ENCODE data around the gene ABI1. TPM values are rescaled to one million over a fixed set of nuclear protein-coding genes. Genes with fewer than 3 reads are reported as not detected.

Gene ABI1
- total RNA-seq, 1 experiment from 2014 or later = 36.9 TPM

DNA sequence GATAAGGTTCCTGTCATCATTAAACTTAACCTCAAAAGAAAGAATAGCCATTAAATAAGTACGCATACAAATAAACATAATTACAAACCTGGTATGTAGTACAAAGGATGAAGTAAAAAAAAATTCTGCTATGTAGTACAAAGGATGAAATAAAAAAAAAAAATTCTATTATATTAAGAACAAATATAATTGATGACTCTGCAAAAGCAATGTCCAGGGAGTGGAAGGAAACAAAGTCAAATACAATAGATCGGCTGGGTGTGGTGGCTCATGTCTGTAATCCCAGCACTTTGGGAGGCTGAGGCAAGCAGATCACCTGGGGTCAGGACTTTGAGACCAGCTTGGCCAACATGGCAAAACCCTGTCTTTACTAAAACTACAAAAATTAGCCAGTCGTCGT is 56.9 kb downstream of the ABI1 start:
- Histone ChIP-seq H3K23me2 (ENCODE audit: insufficient read length, low read depth, low read length, poor library complexity, severe bottlenecking) (no peaks in the 10 kb centered on the region), H2AK5ac (ENCODE audit: insufficient read length, low read length) (no peak overlapping the region), H3K4me2 (ENCODE audit: insufficient read depth, insufficient read length, low read length) (no peak overlapping the region), H2BK15ac (ENCODE audit: low read depth, low read length) (no peak overlapping the region), H4K20me1 (ENCODE audit: control insufficient read depth, insufficient read depth, insufficient read length) (no peaks in the 10 kb centered on the region), H3K79me1 (ENCODE audit: insufficient read depth, low read depth, low read length, poor library complexity, severe bottlenecking) (no peaks in the 10 kb centered on the region), H2BK20ac (ENCODE audit: low read depth, low read length, poor library complexity, severe bottlenecking) (no peak overlapping the region), H3K23ac (ENCODE audit: insufficient read length, low read depth, low read length) (no peak overlapping the region), H3K18ac (ENCODE audit: insufficient read length, low read depth, low read length) (no peak overlapping the region), H3K27ac (ENCODE audit: insufficient read length, low read depth, low read length) (no peak overlapping the region), H3K79me2 (ENCODE audit: insufficient read depth, low read length) (peaks cover 2% of the 10 kb centered on the region; the same call in 1 of the 2 replicates), H3K27me3 (ENCODE audit: insufficient read depth, low read length) (no peaks in the 10 kb centered on the region), H3K4ac (ENCODE audit: low read depth, low read length) (no peak overlapping the region), H2BK5ac (ENCODE audit: insufficient read length, low read length) (no peak overlapping the region), H3K56ac (ENCODE audit: insufficient read length, low read depth, low read length) (no peak overlapping the region), H3T11ph (ENCODE audit: low read length) (no peak overlapping the region), H3K4me1 (ENCODE audit: insufficient read depth, low read length) (peaks cover 5% of the 10 kb centered on the region; the same call in 1 of the 2 replicates), H4K8ac (replicated peaks; ENCODE audit: insufficient read length, low read depth, low read length) (no peak overlapping the region), H3K9me3 (ENCODE audit: control insufficient read depth, low read depth, low read length) (no peaks in the 10 kb centered on the region), H2BK12ac (ENCODE audit: insufficient read length, low read depth, low read length) (no peak overlapping the region), H4K5ac (ENCODE audit: insufficient read length, low read depth, low read length) (no peak overlapping the region), H3K9ac (ENCODE audit: extremely low read depth, insufficient read length, low read length) (no peak overlapping the region), H2AFZ (ENCODE audit: low read length) (no peak overlapping the region), H4K91ac (ENCODE audit: insufficient read length, low read depth, low read length) (no peak overlapping the region), H2BK120ac (ENCODE audit: low read depth, low read length, poor library complexity, severe bottlenecking) (no peak overlapping the region), H3K14ac (ENCODE audit: insufficient read depth, low read length) (no peak overlapping the region)
- TF ChIP-seq, protein P1, sequence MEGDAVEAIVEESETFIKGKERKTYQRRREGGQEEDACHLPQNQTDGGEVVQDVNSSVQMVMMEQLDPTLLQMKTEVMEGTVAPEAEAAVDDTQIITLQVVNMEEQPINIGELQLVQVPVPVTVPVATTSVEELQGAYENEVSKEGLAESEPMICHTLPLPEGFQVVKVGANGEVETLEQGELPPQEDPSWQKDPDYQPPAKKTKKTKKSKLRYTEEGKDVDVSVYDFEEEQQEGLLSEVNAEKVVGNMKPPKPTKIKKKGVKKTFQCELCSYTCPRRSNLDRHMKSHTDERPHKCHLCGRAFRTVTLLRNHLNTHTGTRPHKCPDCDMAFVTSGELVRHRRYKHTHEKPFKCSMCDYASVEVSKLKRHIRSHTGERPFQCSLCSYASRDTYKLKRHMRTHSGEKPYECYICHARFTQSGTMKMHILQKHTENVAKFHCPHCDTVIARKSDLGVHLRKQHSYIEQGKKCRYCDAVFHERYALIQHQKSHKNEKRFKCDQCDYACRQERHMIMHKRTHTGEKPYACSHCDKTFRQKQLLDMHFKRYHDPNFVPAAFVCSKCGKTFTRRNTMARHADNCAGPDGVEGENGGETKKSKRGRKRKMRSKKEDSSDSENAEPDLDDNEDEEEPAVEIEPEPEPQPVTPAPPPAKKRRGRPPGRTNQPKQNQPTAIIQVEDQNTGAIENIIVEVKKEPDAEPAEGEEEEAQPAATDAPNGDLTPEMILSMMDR (conservative IDR thresholded peaks at IDR 0.05) = no peak
- Mint-ChIP-seq H3K9me3 (no peaks in the 10 kb centered on the region; a peak in 1 of 5 replicates), H3K27me3 (ENCODE audit: low read depth) (no peaks in the 10 kb centered on the region), H3K4me1 (peaks cover 40 to 41% of the 10 kb centered on the region in 2 experiments), H3K27ac (peak overlapping the region in 2 of 3 experiments; percentile 50 to 81; a peak in 2 of 7 replicates), H3K4me3 (no peak overlapping the region), H3K36me3 (ENCODE audit: insufficient read depth in 1 of 3, low read depth in 3 of 3) (peaks cover 0 to 3% (median 2%) of the 10 kb centered on the region in 3 experiments; a peak in 2 of 7 replicates)
- DNase-seq = no peak
- WGBS (ENCODE audit: extremely low coverage, insufficient read length, low lambda C conversion rate) = no CpG with 5 or more reads among the region's 4 CpGs

All from H9 (cell line).